Mammary epithelial cell (primary cell): ENCODE data around the gene CREBBP.

Source experiments
- CTCF ChIP-seq, 2 donors: IDR thresholded peaks in 1 of 2; conservative IDR thresholded peaks in 1 of 2; 2 replicates each; pipeline ENCODE4 v1.5.1; 2011 to 2012; ENCODE audit warnings: inconsistent platforms in 2 of 2, low read length in 2 of 2, mild to moderate bottlenecking in 2 of 2, control low read depth in 1 of 2, low read depth in 1 of 2; ENCODE audit not compliant: insufficient read depth in 1 of 2; ENCODE audit errors: extremely low read depth in 1 of 2
- EZH2 ChIP-seq: IDR thresholded peaks from 2 replicates; pipeline ENCODE4 v1.6.1; 2012; ENCODE audit warnings: low read length, inconsistent platforms, borderline replicate concordance

- TF ChIP-seq CTCF (conservative IDR thresholded peaks at IDR 0.05 in 1 of 2, IDR thresholded peaks at IDR 0.05 in 1 of 2; ENCODE audit: extremely low read depth in 1 of 2, insufficient read depth in 1 of 2, low read depth in 1 of 2, low read length in 2 of 2) = no peak
- TF ChIP-seq EZH2 = no peak
These were observed 155.2 kb downstream of the CREBBP start for GRCh38 chr16:3725276-3725675.
